Stomach (tissue), 4 donors: Measurements from ENCODE around the gene POLD2.

Source experiments
- EP300 ChIP-seq: sonication (generic); formaldehyde crosslinking; IDR thresholded peaks from one replicate; pipeline ENCODE4 v1.6.1; 2017; ENCODE audit warnings: antibody characterized with exemption
- POLR2A ChIP-seq, 4 donors: fragments of 450-650 bp; IDR thresholded peaks; one replicate each; pipeline ENCODE4 v1.6.1; 2016; ENCODE audit warnings: antibody characterized with exemption in 4 of 4, control low read depth in 2 of 4, mild to moderate bottlenecking in 1 of 4, moderate library complexity in 1 of 4
- POLR2AphosphoS5 ChIP-seq, 3 donors: sonication (generic); formaldehyde crosslinking; IDR thresholded peaks; one replicate each; pipeline ENCODE4 v1.6.1; 2016; ENCODE audit warnings: antibody characterized with exemption in 3 of 3
- TF ChIP-seq, protein P1 (sequence below), 7 experiments: fragments of 450-650 bp in 4 of 7; fragments of 200-600 bp in 3 of 7; sonication (generic) in 3 of 7; IDR thresholded peaks; one replicate each; pipeline ENCODE4 v1.5.1; 2016 to 2019; ENCODE audit warnings: antibody characterized with exemption in 7 of 7, control low read depth in 2 of 7, mild to moderate bottlenecking in 1 of 7

DNA sequence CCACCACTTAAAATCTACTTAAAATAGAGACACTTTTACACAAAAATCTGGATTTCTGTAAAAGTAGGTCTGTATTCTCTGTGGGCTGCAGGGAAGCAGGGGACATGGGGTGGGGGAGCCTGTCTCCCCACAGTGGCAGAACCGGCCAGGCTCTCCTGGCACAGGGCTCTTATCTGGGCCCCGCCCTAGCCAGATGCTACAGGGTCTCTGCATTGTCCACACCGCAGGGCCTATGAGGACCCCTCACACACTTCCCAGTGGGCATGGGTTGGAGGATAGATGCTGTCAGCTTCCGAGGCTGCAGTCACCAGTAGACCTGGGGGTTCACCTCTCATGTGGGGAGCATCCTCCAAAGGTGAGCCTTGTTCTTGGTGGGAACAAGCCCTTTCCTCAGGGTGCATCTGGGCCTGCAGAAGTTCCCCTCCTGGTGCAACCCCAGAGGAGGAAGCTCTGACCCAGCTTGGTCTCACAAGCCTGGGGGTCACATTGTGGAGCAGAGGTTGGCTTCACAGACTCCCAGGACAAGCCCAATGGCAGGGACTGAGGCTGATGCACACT, 33.2 kb upstream of the POLD2 start:
- TF ChIP-seq, protein P1, sequence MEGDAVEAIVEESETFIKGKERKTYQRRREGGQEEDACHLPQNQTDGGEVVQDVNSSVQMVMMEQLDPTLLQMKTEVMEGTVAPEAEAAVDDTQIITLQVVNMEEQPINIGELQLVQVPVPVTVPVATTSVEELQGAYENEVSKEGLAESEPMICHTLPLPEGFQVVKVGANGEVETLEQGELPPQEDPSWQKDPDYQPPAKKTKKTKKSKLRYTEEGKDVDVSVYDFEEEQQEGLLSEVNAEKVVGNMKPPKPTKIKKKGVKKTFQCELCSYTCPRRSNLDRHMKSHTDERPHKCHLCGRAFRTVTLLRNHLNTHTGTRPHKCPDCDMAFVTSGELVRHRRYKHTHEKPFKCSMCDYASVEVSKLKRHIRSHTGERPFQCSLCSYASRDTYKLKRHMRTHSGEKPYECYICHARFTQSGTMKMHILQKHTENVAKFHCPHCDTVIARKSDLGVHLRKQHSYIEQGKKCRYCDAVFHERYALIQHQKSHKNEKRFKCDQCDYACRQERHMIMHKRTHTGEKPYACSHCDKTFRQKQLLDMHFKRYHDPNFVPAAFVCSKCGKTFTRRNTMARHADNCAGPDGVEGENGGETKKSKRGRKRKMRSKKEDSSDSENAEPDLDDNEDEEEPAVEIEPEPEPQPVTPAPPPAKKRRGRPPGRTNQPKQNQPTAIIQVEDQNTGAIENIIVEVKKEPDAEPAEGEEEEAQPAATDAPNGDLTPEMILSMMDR (IDR thresholded peaks at IDR 0.05), result no peak
- no peak for TF ChIP-seq POLR2AphosphoS5 (IDR thresholded peaks at IDR 0.05)
- TF ChIP-seq POLR2A (IDR thresholded peaks at IDR 0.05), result no peak
- TF ChIP-seq EP300, result no peak
